Measurements from ENCODE around the gene APCDD1L.

The APCDD1L gene

GRCh38 chr20:58483470-58483869, 31.7 kb downstream of the APCDD1L start:
- peak; percentile 4 for DNase-seq

- DNase-seq = peak; percentile 6
Observed at GRCh38 chr20:58483051-58483450, 32.1 kb downstream of the APCDD1L start.

GRCh38 chr20:58482416-58482815, 32.8 kb downstream of the APCDD1L start:
- peak; percentile 8 for DNase-seq

- peak; percentile 67 for DNase-seq
Observed at GRCh38 chr20:58481481-58482021, 33.6 kb downstream of the APCDD1L start.

GRCh38 chr20:58480551-58481336, 34.5 kb downstream of the APCDD1L start:
- peak; percentile 89 for DNase-seq

- DNase-seq = peak; percentile 68
Observed at GRCh38 chr20:58479726-58480440, 35.3 kb downstream of the APCDD1L start.

- peak; percentile 9 for DNase-seq
Observed at GRCh38 chr20:58478141-58478805, 36.9 kb downstream of the APCDD1L start.

GRCh38 chr20:58475466-58475865, 39.7 kb downstream of the APCDD1L start:
- DNase-seq = no peak

- no peak for DNase-seq
Observed at GRCh38 chr20:58473453-58474425, 41.5 kb downstream of the APCDD1L start.

GRCh38 chr20:58472273-58473018, 42.8 kb downstream of the APCDD1L start:
- DNase-seq = no peak

- peak; percentile 96 for DNase-seq
Observed at GRCh38 chr20:58471193-58472164, 43.7 kb downstream of the APCDD1L start.

- peak; percentile 54 for DNase-seq
Observed at GRCh38 chr20:58470336-58471192, 44.6 kb downstream of the APCDD1L start.

GRCh38 chr20:58469616-58470015, 45.6 kb downstream of the APCDD1L start:
- DNase-seq = peak; percentile 77

- DNase-seq = no peak
Observed at GRCh38 chr20:58467572-58468527, 47.3 kb downstream of the APCDD1L start.

GRCh38 chr20:58466729-58467571, 48.2 kb downstream of the APCDD1L start:
- no peak for DNase-seq

GRCh38 chr20:58466095-58466708, 49.0 kb downstream of the APCDD1L start:
- DNase-seq = no peak

Data from right hindlimb (tissue), 1 donor.